ENCODE data around the gene MOCOS.
"Not testable (repeated sequence)": the region's sequence is repeated elsewhere in the genome, so short reads cannot be mapped to it uniquely, and the experiment has no call there.

GRCh38 chr18:36240510-36240909 is 53.2 kb downstream of the MOCOS start:
- TF ChIP-seq HDAC1 (CRISPR knock-in tag; IDR thresholded peaks at IDR 0.05); JUND (CRISPR knock-in tag; IDR thresholded peaks at IDR 0.05); CERS6 (CRISPR knock-in tag; IDR thresholded peaks at IDR 0.05); ZMYM2 (CRISPR knock-in tag; IDR thresholded peaks at IDR 0.05); HBP1 (CRISPR knock-in tag; IDR thresholded peaks at IDR 0.05; ENCODE audit: low read depth); TEF (CRISPR knock-in tag; IDR thresholded peaks at IDR 0.05); ATF7-NPFF (CRISPR knock-in tag; IDR thresholded peaks at IDR 0.05; ENCODE audit: low read depth); MLX (CRISPR knock-in tag; IDR thresholded peaks at IDR 0.05); RAD21 (CRISPR knock-in tag; IDR thresholded peaks at IDR 0.05); POLR2AphosphoS5 (IDR thresholded peaks at IDR 0.05; ENCODE audit: low read depth, low read length): not testable (repeated sequence)
